Transverse colon (tissue), 4 donors: ENCODE measurements around the gene POLR3A. TPM values are rescaled to one million over a fixed set of nuclear protein-coding genes. Genes with fewer than 3 reads are reported as not detected.

Source experiments
- DNase-seq: peaks from one replicate; pipeline ENCODE4 v3.0.0-alpha.2; 2019
- H3K27ac ChIP-seq, 4 donors: fragments of 200-600 bp; sonication (generic); 2 replicates each; pipeline ENCODE4 v1.5.1; 2016 to 2018; ENCODE audit warnings: inconsistent platforms in 4 of 4
- H3K27me3 ChIP-seq: fragments of 200-600 bp; sonication (generic); 2 replicates; pipeline ENCODE4 v1.5.1; 2017; ENCODE audit warnings: inconsistent platforms
- H3K36me3 ChIP-seq, 4 donors: fragments of 200-600 bp; sonication (generic); 2 replicates each; pipeline ENCODE4 v1.5.1; 2017 to 2019; ENCODE audit warnings: inconsistent platforms in 4 of 4
- H3K4me1 ChIP-seq, 4 donors: fragments of 200-600 bp; sonication (generic); 2 replicates each; pipeline ENCODE4 v1.5.1; 2017 to 2020; ENCODE audit warnings: inconsistent platforms in 4 of 4
- H3K4me3 ChIP-seq, 4 donors: fragments of 200-600 bp; sonication (generic); 1 replicate in 1 of 4; 2 replicates in 3 of 4; pipeline versions ENCODE4 v1.5.1 to v1.6.1; 2017 to 2019; ENCODE audit warnings: inconsistent platforms in 4 of 4
- H3K9me3 ChIP-seq, 2 donors: fragments of 200-600 bp; sonication (generic); 2 replicates each; pipeline ENCODE4 v1.5.1; 2017 to 2019; ENCODE audit warnings: inconsistent platforms in 2 of 2
- CTCF ChIP-seq, 5 experiments: fragments of 200-600 bp in 3 of 5; fragments of 450-650 bp in 2 of 5; sonication (generic) in 3 of 5; IDR thresholded peaks; 1 replicate in 2 of 5; 2 replicates in 3 of 5; pipeline ENCODE4 v1.5.1; 2016 to 2017; ENCODE audit warnings: antibody characterized with exemption in 5 of 5, inconsistent platforms in 3 of 5, mild to moderate bottlenecking in 2 of 5, moderate library complexity in 1 of 5
- EP300 ChIP-seq: sonication (generic); formaldehyde crosslinking; IDR thresholded peaks from one replicate; pipeline ENCODE4 v1.6.1; 2017; ENCODE audit warnings: antibody characterized with exemption, low read depth
- POLR2A ChIP-seq: fragments of 450-650 bp; IDR thresholded peaks from one replicate; pipeline ENCODE4 v1.6.1; 2016; ENCODE audit warnings: antibody characterized with exemption, mild to moderate bottlenecking, moderate library complexity
- POLR2AphosphoS5 ChIP-seq, 3 donors: sonication (generic); formaldehyde crosslinking; IDR thresholded peaks; one replicate each; pipeline ENCODE4 v1.6.1; 2016; ENCODE audit warnings: antibody characterized with exemption in 3 of 3
- WGBS, 2 donors: methylation state at CpG; one replicate each; pipeline ENCODE4 v1.1.5; 2018; ENCODE audit warnings: low coverage in 1 of 2; 5-methylcytosine and 5-hydroxymethylcytosine counted together
- in situ Hi-C, 4 donors: fragments of 200-750 bp; cut with MboI; loops; one replicate each; pipeline versions ENCODE4 v1.15.0 to v1.15.1; 2017; ENCODE audit warnings: low sequenced_read_pairs in 3 of 4, low pct_ligation_motif_present in 1 of 4, low pct_unique_long_range_greater_than_20kb in 1 of 4
- intact Hi-C: fragments of 100-400 bp; cut with DNase I; formaldehyde crosslinking; loops from one replicate; pipeline ENCODE4 v1.15.1; 2023; ENCODE audit warnings: low total_unique reads
- total RNA-seq, 4 donors: library from RNA; depleted of rRNA; stranded (reverse); fragments of >200 nt; gene quantifications; one replicate each; pipeline ENCODE4 v1.1.0, GENCODE V29; 2016

The POLR3A gene
- total RNA-seq, 4 donors from 2014 or later: 8.0 to 16.8 (median 13.1) TPM

- H3K4me3 ChIP-seq: no peak overlapping the region
- no peak overlapping the region for H3K27ac ChIP-seq
- H3K27me3 ChIP-seq: no peaks in the 10 kb centered on the region
- in situ Hi-C loops: loop anchor here in 1 of 4 donors (25.0 kb wide), 1 partner anchor 103 kb away; no protein-coding TSS in a partner anchor
- peaks cover 0 to 6% (median 2%) of the 10 kb centered on the region in 4 donors for H3K4me1 ChIP-seq
- no peaks in the 10 kb centered on the region for H3K36me3 ChIP-seq
- no peak for DNase-seq
- no peaks in the 10 kb centered on the region for H3K9me3 ChIP-seq
- no peak for TF ChIP-seq POLR2A
- no peak for TF ChIP-seq EP300
- TF ChIP-seq CTCF (IDR thresholded peaks at IDR 0.05): no peak
- WGBS, 2 donors: 88 to 90% methylated on average over 1 of the region's 1 CpG
- intact Hi-C loops: no loop called here
These were observed 64.5 kb downstream of the POLR3A start for GRCh38 chr10:77964811-77965210.

- no peak for TF ChIP-seq POLR2AphosphoS5 (IDR thresholded peaks at IDR 0.05)
- TF ChIP-seq POLR2A: no peak
- no peak for TF ChIP-seq EP300
- no peak for TF ChIP-seq CTCF (IDR thresholded peaks at IDR 0.05)
- Histone ChIP-seq H3K36me3 (no peaks in the 10 kb centered on the region), H3K9me3 (no peaks in the 10 kb centered on the region), H3K4me3 (no peak overlapping the region), H3K27me3 (no peaks in the 10 kb centered on the region), H3K4me1 (peaks cover 0 to under 1% (median 0%) of the 10 kb centered on the region in 4 donors), H3K27ac (no peak overlapping the region)
- 96 to 100% methylated on average over 1 to 7 of the region's 7 CpGs for WGBS, 2 donors
- in situ Hi-C loops (loop anchor here in 1 of 4 donors (25.0 kb wide), 1 partner anchor 102 kb away; no protein-coding TSS in a partner anchor), intact Hi-C loops (no loop called here)
- no peak for DNase-seq
These were observed 65.4 kb downstream of the POLR3A start for GRCh38 chr10:77963901-77964300.

- in situ Hi-C loops (loop anchor here in 1 of 4 donors (25.0 kb wide), 1 partner anchor 100 kb away; no protein-coding TSS in a partner anchor), intact Hi-C loops (no loop called here)
- Histone ChIP-seq H3K4me3 (no peak overlapping the region), H3K36me3 (no peaks in the 10 kb centered on the region), H3K9me3 (no peaks in the 10 kb centered on the region), H3K4me1 (no peaks in the 10 kb centered on the region), H3K27ac (no peak overlapping the region), H3K27me3 (no peaks in the 10 kb centered on the region)
- no peak for TF ChIP-seq POLR2A
- no peak for TF ChIP-seq EP300
- no peak for TF ChIP-seq POLR2AphosphoS5 (IDR thresholded peaks at IDR 0.05)
- TF ChIP-seq CTCF (IDR thresholded peaks at IDR 0.05): no peak
- WGBS, 2 donors: 91 to 92% methylated on average over 6 to 7 of the region's 7 CpGs
- DNase-seq: no peak
These were observed 66.8 kb downstream of the POLR3A start for GRCh38 chr10:77962350-77963146.

- H3K4me3 ChIP-seq: no peak overlapping the region
- TF ChIP-seq POLR2AphosphoS5 (IDR thresholded peaks at IDR 0.05) (no peak), EP300 (no peak), POLR2A (no peak), CTCF (IDR thresholded peaks at IDR 0.05) (no peak)
- no peak for DNase-seq
- in situ Hi-C loops: loop anchor here in 1 of 4 donors (25.0 kb wide), 1 partner anchor 99 kb away; no protein-coding TSS in a partner anchor
- WGBS, 2 donors: 87% methylated on average over 6 of the region's 6 CpGs; no CpG with 5 or more reads in 1 of the 2 donors
- intact Hi-C loops: no loop called here
- H3K27ac ChIP-seq: no peak overlapping the region
- H3K36me3 ChIP-seq: no peaks in the 10 kb centered on the region
- no peaks in the 10 kb centered on the region for H3K27me3 ChIP-seq
- H3K9me3 ChIP-seq: no peaks in the 10 kb centered on the region
- H3K4me1 ChIP-seq: no peaks in the 10 kb centered on the region
These were observed 67.6 kb downstream of the POLR3A start for GRCh38 chr10:77961668-77962067.
